ENCODE data around the gene SNAPC3. TPM values are rescaled to one million over a fixed set of nuclear protein-coding genes. Genes with fewer than 3 reads are reported as not detected.
"Not testable (repeated sequence)": the region's sequence is repeated elsewhere in the genome, so short reads cannot be mapped to it uniquely, and the experiment has no call there.

The SNAPC3 gene
- total RNA-seq, 4 donors from 2014 or later, result 18.3 to 31.9 (median 20.3) TPM

DNA sequence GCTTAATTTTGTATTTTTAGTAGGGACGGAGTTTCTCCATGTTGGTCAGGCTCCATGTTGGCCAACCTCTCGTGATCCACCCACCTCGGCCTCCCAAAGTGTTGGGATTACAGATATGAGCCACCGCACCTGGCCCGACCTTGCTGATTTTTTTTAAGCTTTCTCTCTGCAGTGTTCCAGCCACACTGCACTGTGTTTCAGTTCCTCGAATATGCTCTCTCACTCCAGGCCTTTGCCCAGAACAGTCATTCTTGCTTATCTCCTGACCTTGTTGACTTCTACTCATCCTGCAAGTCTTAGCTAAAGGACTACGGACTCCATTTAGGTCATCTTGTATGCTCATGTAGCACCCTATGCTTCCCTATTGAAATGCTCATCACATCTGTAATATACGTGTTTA is 3.3 kb downstream of the SNAPC3 start:
- DNase-seq, result no peak
- Histone ChIP-seq H3K9me3 (no peaks in the 10 kb centered on the region), H3K4me1 (peaks cover 6 to 16% of the 10 kb centered on the region in 2 donors), H3K36me3 (peaks cover 0 to 13% of the 10 kb centered on the region in 2 donors), H3K27me3 (no peaks in the 10 kb centered on the region), H3K4me3 (no peak overlapping the region), H3K27ac (no peak overlapping the region)
- ATAC-seq, result no peak
- in situ Hi-C loops (cut with MboI; ENCODE audit: low sequenced_read_pairs in 4 of 4), result no loop called here
- TF ChIP-seq POLR2A (IDR thresholded peaks at IDR 0.05), result no peak
- TF ChIP-seq, protein P1, sequence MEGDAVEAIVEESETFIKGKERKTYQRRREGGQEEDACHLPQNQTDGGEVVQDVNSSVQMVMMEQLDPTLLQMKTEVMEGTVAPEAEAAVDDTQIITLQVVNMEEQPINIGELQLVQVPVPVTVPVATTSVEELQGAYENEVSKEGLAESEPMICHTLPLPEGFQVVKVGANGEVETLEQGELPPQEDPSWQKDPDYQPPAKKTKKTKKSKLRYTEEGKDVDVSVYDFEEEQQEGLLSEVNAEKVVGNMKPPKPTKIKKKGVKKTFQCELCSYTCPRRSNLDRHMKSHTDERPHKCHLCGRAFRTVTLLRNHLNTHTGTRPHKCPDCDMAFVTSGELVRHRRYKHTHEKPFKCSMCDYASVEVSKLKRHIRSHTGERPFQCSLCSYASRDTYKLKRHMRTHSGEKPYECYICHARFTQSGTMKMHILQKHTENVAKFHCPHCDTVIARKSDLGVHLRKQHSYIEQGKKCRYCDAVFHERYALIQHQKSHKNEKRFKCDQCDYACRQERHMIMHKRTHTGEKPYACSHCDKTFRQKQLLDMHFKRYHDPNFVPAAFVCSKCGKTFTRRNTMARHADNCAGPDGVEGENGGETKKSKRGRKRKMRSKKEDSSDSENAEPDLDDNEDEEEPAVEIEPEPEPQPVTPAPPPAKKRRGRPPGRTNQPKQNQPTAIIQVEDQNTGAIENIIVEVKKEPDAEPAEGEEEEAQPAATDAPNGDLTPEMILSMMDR (IDR thresholded peaks at IDR 0.05 in 4 of 5, conservative IDR thresholded peaks at IDR 0.05 in 1 of 5), result no peak
- intact Hi-C loops (cut with DNase I; ENCODE audit: low total_unique reads), result loop anchor here (10.0 kb wide), 1 partner anchor 211 kb away; no protein-coding TSS in a partner anchor

DNA sequence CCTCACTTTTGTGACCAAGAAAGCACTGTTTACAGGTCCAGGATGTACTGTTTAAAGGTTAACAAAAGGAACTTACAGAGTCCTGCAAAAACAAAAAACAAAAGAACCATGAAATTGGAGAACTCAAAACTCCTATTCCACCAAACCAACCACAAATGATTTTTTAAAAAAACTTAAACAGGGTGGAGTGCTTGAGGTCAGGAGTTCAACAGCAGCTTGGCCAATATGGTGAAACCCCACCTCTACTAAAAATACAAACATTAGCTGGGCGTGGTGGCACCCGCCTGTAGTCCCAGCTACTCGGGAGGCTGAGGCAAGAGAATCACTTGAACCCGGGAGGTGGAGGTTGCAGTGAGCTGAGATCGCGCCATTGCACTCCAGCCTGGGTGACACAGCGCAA is 5.0 kb downstream of the SNAPC3 start:
- H3K9me3 ChIP-seq; H3K27me3 ChIP-seq; in situ Hi-C loops (cut with MboI; ENCODE audit: low sequenced_read_pairs in 4 of 4); H3K4me3 ChIP-seq; ATAC-seq; H3K27ac ChIP-seq; DNase-seq: not testable (repeated sequence)
- intact Hi-C loops (cut with DNase I; ENCODE audit: low total_unique reads), result loop anchor here (10.0 kb wide), 1 partner anchor 213 kb away; no protein-coding TSS in a partner anchor
- peaks cover 0 to 13% of the 10 kb centered on the region in 2 donors for H3K36me3 ChIP-seq
- H3K4me1 ChIP-seq, result peaks cover 6 to 16% of the 10 kb centered on the region in 2 donors

DNA sequence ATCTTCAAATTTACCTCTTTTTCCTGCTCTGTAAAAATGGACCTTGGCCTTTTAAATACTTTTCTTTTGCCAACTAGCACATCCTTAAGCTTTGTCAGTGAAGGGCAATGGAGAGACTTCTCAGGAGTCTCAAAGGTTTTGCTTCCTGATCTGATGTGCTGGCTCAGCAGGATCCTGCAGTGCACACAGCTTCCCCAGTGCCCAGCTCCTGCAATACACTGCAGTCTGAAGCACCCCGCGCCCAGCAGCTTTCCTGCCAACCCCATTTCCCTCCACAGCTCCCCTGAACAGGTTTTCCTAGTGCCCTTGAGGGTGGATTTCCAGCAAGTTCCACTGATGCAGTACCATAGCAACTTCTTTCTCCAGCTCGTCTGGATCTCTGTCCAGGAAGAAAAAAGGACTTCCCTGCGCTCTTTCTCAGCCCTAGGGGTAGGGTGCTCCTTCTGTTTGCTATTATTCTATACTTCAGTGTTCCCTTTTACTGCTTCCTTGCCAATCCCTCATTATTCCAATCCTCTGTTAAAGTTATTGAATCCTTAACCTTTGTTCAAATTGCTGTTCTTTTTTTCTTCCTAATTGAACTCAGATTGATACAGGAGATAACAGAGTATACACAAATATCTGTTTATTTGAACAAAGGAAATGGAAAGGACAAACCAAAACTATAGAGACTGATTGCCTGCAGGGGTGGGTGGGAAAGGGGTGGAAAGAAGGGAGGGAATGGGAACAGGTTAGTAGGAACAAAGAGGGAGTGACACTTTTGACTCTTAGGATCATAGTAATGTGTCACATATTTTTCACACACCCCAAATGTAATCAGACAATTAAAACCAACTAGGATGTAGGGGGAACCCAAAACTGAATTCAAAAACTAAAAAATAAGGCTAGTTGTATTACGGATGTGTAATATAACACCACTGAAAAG is 8.5 kb downstream of the SNAPC3 start:
- no peak overlapping the region for H3K27ac ChIP-seq
- H3K4me3 ChIP-seq, result no peak overlapping the region
- DNase-seq (no peak), ATAC-seq (no peak)
- intact Hi-C loops (cut with DNase I; ENCODE audit: low total_unique reads) (no loop called here), in situ Hi-C loops (cut with MboI; ENCODE audit: low sequenced_read_pairs in 4 of 4) (loop anchor here in 1 of 4 donors (10.0 kb wide), 1 partner anchor 136 kb away; no protein-coding TSS in a partner anchor)
- TF ChIP-seq POLR2A (IDR thresholded peaks at IDR 0.05), result no peak
- TF ChIP-seq, protein P1 (IDR thresholded peaks at IDR 0.05 in 4 of 5, conservative IDR thresholded peaks at IDR 0.05 in 1 of 5), result no peak
- no peaks in the 10 kb centered on the region for H3K9me3 ChIP-seq
- peaks cover 0 to 21% of the 10 kb centered on the region in 2 donors for H3K36me3 ChIP-seq
- no peaks in the 10 kb centered on the region for H3K4me1 ChIP-seq
- H3K27me3 ChIP-seq, result no peaks in the 10 kb centered on the region

DNA sequence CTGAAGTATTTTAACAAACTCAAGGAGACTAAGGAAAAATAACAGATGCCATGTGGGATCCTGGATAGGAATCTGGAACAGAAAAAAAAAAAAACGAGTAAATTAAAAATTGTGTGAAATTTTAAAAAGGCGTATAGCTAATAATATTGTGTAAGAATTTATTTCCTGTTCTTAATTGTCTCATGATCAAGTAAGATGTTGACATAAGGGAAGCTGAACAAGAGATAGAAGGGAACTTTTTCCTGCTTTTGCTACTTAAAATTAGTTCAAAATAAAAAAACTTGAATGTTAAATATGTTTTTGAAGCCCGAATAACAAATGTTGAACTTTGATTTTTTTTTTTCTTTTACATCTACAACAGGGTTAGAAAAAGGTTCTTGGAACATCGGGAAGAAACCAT is 10.5 kb downstream of the SNAPC3 start:
- in situ Hi-C loops (cut with MboI; ENCODE audit: low sequenced_read_pairs in 4 of 4) (loop anchor here in 1 of 4 donors (10.0 kb wide), 1 partner anchor 138 kb away; no protein-coding TSS in a partner anchor), intact Hi-C loops (cut with DNase I; ENCODE audit: low total_unique reads) (no loop called here)
- H3K4me3 ChIP-seq, result no peak overlapping the region

More for the DNA sequence above, 10.5 kb downstream of the SNAPC3 start:
- no peaks in the 10 kb centered on the region for H3K9me3 ChIP-seq
- no peak for DNase-seq
- H3K27me3 ChIP-seq, result no peaks in the 10 kb centered on the region
- H3K4me1 ChIP-seq, result no peaks in the 10 kb centered on the region
- ATAC-seq, result no peak
- TF ChIP-seq, protein P1 (IDR thresholded peaks at IDR 0.05 in 4 of 5, conservative IDR thresholded peaks at IDR 0.05 in 1 of 5), result no peak
- no peak for TF ChIP-seq POLR2A (IDR thresholded peaks at IDR 0.05)
- peaks cover 0 to 14% of the 10 kb centered on the region in 2 donors for H3K36me3 ChIP-seq
- no peak overlapping the region for H3K27ac ChIP-seq
